HG02884 (cell line): Measurements from ENCODE around the gene AGFG2.
A peak's percentile ranks its signal among the peaks of the same experiment; 100 is the strongest.

Source experiments
- ATAC-seq: cut with Tn5 transposase; IDR thresholded peaks from one replicate; pipeline ENCODE4 v1.9.1; 2021; ENCODE audit warnings: mild to moderate bottlenecking, moderate library complexity; ENCODE audit not compliant: unreplicated experiment

AGFG2 gene

GRCh38 chr7:100606313-100606712 lies 67.3 kb downstream of the AGFG2 start:
- no peak for ATAC-seq

GRCh38 chr7:100607111-100607510 lies 68.1 kb downstream of the AGFG2 start:
- ATAC-seq, result no peak

GRCh38 chr7:100609958-100610357 lies 71.0 kb downstream of the AGFG2 start:
- ATAC-seq, result no peak

- ATAC-seq, result peak; percentile 86
Observed at GRCh38 chr7:100611983-100612729, 73.2 kb downstream of the AGFG2 start, which contains the start of gene MOSPD3. Gene MOSPD3, plus strand, starts transcription at chr7:100612540. Its CDS starts 252 bp downstream, at chr7:100612792.

GRCh38 chr7:100612730-100613390 lies 73.9 kb downstream of the AGFG2 start:
- ATAC-seq, result no peak

- no peak for ATAC-seq
Observed at GRCh38 chr7:100613412-100614175, 74.6 kb downstream of the AGFG2 start.

GRCh38 chr7:100614308-100614861 lies 75.4 kb downstream of the AGFG2 start:
- no peak for ATAC-seq
